Activated naive CD4-positive, alpha-beta T cell treated with anti-CD3 and anti-CD28 coated beads, Interleukin-2, amount 50 U/mL, for 72 hours (primary cell): Measurements from ENCODE around the gene CREBRF. TPM values are rescaled to one million over a fixed set of nuclear protein-coding genes. Genes with fewer than 3 reads are reported as not detected.
A peak's percentile ranks its signal among the peaks of the same experiment; 100 is the strongest.
"Not testable (repeated sequence)": the region's sequence is repeated elsewhere in the genome, so short reads cannot be mapped to it uniquely, and the experiment has no call there.

ENCODE experiments used
- ATAC-seq, 2 donors: fragments of 150-1000 bp; cut with Tn5 transposase; 2 replicates each; pipeline ENCODE4 v1.10.0; 2021; ENCODE audit warnings: mild to moderate bottlenecking in 2 of 2, moderate library complexity in 2 of 2
- DNase-seq, 2 donors: peaks; one replicate each; pipeline ENCODE4 v3.0.0; 2021 to 2022; ENCODE audit warnings: low spot score in 2 of 2
- H3K27ac Mint-ChIP-seq, 2 donors: one replicate each; pipeline ENCODE4 v1.8.0; 2022; ENCODE audit warnings: mild to moderate bottlenecking in 2 of 2, mixed read lengths in 2 of 2
- H3K36me3 Mint-ChIP-seq, 2 donors: one replicate each; pipeline ENCODE4 v1.8.0; 2022; ENCODE audit warnings: mixed read lengths in 2 of 2
- H3K9me3 Mint-ChIP-seq, 2 donors: one replicate each; pipeline ENCODE4 v1.8.0; 2022; ENCODE audit warnings: mixed read lengths in 2 of 2
- total RNA-seq, 2 donors: library from RNA; stranded (reverse); gene quantifications; one replicate each; pipeline ENCODE4 v1.2.3, GENCODE V29; 2022

The CREBRF gene
- total RNA-seq: 10 to 100 TPM; 12.7 to 39.6 TPM

DNA sequence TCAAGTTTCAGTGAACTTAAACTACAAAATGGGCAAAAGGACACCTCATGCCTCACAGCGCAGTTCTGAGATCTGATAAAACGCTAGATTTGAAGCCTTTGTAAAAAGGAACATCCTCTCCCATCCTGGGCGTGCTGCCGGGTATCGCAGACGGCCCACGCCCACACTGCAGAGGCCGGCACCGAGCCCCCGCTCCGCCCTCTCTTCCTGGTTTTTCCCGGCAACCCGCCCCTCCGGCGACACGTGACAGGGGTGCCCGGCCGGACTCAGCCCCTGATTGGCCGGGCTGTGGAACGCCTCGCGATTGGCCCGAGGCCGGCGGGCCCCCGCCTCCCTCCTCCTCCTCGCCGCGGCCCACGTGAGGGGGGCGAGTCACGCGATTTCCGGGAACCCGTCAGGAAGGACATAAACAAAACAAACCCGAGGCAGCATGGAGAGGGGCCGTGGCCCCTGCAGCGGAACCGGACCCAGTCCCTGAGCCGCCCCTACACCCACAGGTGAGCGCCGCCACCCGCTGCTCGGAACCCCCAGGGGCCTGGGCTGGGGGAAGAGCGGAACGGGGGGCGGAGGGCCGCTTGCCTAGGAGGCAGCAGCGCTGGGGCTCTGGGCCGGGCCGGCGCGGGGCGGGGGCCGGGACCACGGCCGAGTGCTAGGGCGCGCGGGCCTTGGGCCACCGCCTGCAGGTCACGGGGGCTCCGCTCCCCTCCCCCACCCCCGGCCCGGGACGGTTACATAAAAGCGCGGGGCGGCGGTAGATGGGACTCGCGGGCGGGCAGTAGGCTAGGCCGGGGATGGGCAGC lies at the start of gene CREBRF:
Gene CREBRF, plus strand, starts transcription at position 370 of the 800 bp plus-strand sequence. CDS start 24,424 bp downstream, outside the sequence.
- Mint-ChIP-seq H3K9me3 (no peaks in the 10 kb centered on the region), H3K36me3 (no peaks in the 10 kb centered on the region), H3K27ac (peak within 1 kb of the TSS; percentile 91 to 97)
- ATAC-seq (peak; percentile 74), DNase-seq (peak; percentile 97 to 99)

GRCh38 chr5:173010021-173010420 lies 46.1 kb upstream of the CREBRF start:
- Mint-ChIP-seq H3K36me3 (peaks cover 0 to 10% of the 10 kb centered on the region in 2 donors), H3K27ac (peak overlapping the region; percentile 18 to 64), H3K9me3 (no peaks in the 10 kb centered on the region)
- ATAC-seq (peak; percentile 66 to 92), DNase-seq (no peak)

- H3K9me3 Mint-ChIP-seq: no peaks in the 10 kb centered on the region
- peaks cover 0 to 10% of the 10 kb centered on the region in 2 donors for H3K36me3 Mint-ChIP-seq
- ATAC-seq (no peak), DNase-seq (no peak)
- H3K27ac Mint-ChIP-seq: peak overlapping the region; percentile 40 to 64
Measured at GRCh38 chr5:173010547-173011464, 45.3 kb upstream of the CREBRF start.

- ATAC-seq (no peak), DNase-seq (no peak)
- Mint-ChIP-seq H3K36me3 (peaks cover 0 to 10% of the 10 kb centered on the region in 2 donors), H3K27ac (peak overlapping the region in 1 of 2 donors; percentile 19), H3K9me3 (no peaks in the 10 kb centered on the region)
Measured at GRCh38 chr5:173011566-173011965, 44.6 kb upstream of the CREBRF start.

- Mint-ChIP-seq H3K36me3 (peaks cover 0 to 11% of the 10 kb centered on the region in 2 donors), H3K9me3 (no peaks in the 10 kb centered on the region), H3K27ac (no peak overlapping the region)
- ATAC-seq (no peak), DNase-seq (no peak)
Measured at GRCh38 chr5:173012882-173013281, 43.3 kb upstream of the CREBRF start.

DNA sequence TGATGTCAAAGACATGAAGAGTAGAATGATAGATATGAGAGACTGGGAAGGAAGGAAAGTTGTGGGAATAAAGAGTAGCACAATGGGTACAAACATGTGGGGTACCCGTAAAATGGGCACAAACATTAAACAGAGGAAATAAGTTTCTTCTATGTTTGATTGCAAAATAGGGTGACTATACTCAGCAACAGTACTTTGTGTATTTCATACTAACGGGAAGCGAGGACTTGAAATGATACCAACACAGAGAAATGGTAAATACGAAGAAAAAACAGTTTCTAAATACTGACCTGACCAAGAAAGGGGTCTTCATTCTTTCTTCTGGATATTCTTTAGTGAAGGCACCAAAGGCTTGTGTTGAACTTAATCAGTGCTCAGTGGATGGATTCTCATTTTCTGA lies 41.5 kb upstream of the CREBRF start:
- no peak for DNase-seq
- peaks cover 0 to 16% of the 10 kb centered on the region in 2 donors for H3K36me3 Mint-ChIP-seq
- H3K27ac Mint-ChIP-seq: no peak overlapping the region
- no peaks in the 10 kb centered on the region for H3K9me3 Mint-ChIP-seq
- ATAC-seq: no peak

DNA sequence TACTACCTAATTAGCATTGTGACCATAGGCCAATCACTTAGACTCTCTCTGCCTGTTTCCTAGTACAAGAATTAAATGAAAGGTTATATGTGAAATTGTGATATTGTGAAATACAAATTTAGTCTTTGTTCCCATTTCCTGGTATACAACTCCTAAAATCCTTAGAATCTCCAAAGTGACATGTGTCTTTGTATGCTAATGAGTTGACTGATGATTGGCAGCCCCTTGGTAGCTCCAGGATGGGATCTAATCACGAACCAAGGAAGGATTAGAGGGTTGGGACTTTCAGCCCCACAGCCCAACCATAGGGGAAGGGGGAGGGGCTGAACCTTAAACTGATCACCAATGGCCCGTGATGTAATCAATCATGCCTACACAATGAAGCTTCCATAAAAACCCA lies 41.0 kb upstream of the CREBRF start:
- Mint-ChIP-seq H3K36me3 (peaks cover 0 to 22% of the 10 kb centered on the region in 2 donors), H3K27ac (peak overlapping the region; percentile 44 to 65), H3K9me3 (no peaks in the 10 kb centered on the region)
- DNase-seq (no peak), ATAC-seq (no peak)

GRCh38 chr5:173015598-173016455 lies 40.3 kb upstream of the CREBRF start:
- Mint-ChIP-seq H3K36me3 (peaks cover 0 to 28% of the 10 kb centered on the region in 2 donors), H3K9me3 (no peaks in the 10 kb centered on the region), H3K27ac (peak overlapping the region; percentile 65 to 73)
- ATAC-seq (no peak), DNase-seq (no peak)

DNA sequence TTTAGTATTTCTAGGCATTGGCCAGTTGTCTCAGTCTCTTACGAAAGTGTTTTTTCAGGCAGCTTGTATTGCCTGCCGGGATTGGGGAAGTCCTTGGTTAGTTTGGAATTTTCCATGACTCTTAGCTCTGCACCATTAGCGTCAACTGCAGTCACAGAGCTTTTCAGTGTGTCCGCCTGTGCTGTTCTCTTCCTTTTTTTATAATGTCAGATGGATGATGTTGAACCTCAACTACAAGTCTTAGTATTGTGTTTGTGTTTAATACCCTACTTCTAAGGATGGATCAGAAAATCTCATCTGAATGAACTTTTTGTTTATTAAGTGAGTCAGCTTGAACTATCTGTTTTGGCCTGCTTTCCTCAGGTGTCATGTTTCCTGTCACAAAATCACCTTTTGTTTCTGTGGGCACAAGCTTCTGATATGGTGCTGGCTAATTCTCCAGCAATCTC lies 39.5 kb upstream of the CREBRF start:
- ATAC-seq: peak; percentile 56 to 82
- Mint-ChIP-seq H3K9me3 (no peaks in the 10 kb centered on the region), H3K27ac (peak overlapping the region; percentile 65 to 73), H3K36me3 (peaks cover 0 to 34% of the 10 kb centered on the region in 2 donors)
- no peak for DNase-seq

DNA sequence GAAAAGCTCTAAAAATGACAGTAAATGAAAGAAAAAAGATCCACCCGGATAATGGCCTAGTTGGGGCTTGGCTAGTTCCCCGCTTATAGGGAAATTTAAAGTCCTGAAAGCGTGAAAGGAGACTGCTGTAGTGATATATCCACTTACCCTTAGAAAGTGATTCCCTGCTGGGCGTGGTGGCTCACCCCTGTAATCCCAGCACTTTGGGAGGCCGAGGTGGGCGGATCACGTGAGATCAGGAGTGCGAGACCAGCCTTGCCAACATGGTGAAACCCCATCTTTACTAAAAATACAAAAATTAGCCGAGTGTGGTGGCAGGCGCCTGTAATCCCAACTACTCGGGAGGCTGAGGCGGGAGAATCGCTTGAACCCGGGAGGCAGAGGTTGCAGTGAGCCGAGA lies 39.1 kb upstream of the CREBRF start:
- H3K27ac Mint-ChIP-seq: peak overlapping the region; percentile 58 to 65
- not testable (repeated sequence) for H3K9me3 Mint-ChIP-seq, DNase-seq, ATAC-seq
- peaks cover 0 to 34% of the 10 kb centered on the region in 2 donors for H3K36me3 Mint-ChIP-seq

DNA sequence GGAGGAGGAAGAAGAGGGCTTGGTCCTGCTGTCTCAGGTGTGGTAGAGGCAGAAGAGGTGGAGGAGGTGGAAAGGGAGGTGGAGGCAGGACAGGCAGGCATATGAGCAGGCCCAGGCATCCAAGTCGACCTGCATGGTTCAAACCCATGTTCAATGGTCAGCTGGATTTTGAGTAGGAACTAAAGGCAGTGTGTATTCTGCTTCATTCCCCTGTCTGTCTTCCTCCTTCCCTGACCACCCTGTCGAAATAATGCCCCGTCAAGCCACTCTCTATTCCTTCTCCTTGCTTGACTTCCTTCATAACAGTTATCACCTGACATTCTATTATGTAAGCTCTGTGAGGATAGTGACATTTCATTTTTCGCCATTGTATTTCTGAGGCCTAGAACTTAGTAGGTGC lies 37.8 kb upstream of the CREBRF start:
- ATAC-seq: no peak
- no peak for DNase-seq
- Mint-ChIP-seq H3K36me3 (peaks cover 0 to 35% of the 10 kb centered on the region in 2 donors), H3K27ac (peak overlapping the region in 1 of 2 donors; percentile 9), H3K9me3 (no peaks in the 10 kb centered on the region)

DNA sequence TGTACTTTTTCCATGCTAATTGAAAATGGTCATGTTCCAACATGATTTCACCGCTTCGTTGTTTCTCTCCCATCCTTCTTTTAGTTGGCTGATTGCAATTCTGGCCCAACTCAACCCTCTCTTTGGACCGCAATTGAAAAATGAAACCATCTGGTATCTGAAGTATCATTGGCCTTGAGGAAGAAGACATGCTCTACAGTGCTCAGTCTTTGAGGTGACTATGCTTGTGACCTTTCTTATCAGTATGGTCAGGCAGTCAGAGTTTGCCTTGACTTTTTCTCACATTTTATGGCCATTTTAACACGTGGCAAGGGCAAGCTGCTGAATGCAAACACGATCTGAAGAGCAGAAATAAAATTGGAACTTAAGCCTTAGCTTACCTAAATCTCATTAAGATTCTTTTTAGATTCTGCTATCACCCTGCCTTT lies 36.0 kb upstream of the CREBRF start:
- Mint-ChIP-seq H3K36me3 (peaks cover 0 to 49% of the 10 kb centered on the region in 2 donors), H3K9me3 (no peaks in the 10 kb centered on the region), H3K27ac (no peak overlapping the region)
- ATAC-seq (no peak), DNase-seq (no peak)

DNA sequence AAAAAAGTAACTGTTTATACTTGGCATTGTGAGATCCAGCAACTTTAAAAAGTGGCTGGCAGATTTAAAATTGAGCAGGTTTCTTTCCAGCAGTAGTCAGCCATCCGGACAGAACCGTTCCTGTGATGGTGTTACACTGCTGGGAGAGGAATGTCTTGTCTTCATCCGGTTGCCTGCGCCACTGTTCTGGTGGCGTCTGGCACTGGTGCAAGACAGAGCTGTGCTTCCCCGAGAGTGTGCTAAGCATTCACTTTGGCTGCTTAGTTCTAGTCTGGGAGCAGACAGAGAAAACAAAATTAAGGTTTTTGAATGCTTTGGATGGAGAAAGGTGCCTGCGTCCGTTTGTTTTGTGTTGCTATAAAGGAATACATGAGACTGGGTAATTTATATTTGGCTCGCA lies 35.5 kb upstream of the CREBRF start:
- ATAC-seq (no peak), DNase-seq (no peak)
- Mint-ChIP-seq H3K9me3 (no peaks in the 10 kb centered on the region), H3K27ac (peak overlapping the region in 1 of 2 donors; percentile 64), H3K36me3 (peaks cover 0 to 49% of the 10 kb centered on the region in 2 donors)

- Mint-ChIP-seq H3K27ac (peak overlapping the region; percentile 66 to 88), H3K36me3 (peaks cover 0 to 32% of the 10 kb centered on the region in 2 donors), H3K9me3 (no peaks in the 10 kb centered on the region)
- ATAC-seq: no peak
- no peak for DNase-seq
Measured at GRCh38 chr5:173025651-173026050, 30.5 kb upstream of the CREBRF start.

DNA sequence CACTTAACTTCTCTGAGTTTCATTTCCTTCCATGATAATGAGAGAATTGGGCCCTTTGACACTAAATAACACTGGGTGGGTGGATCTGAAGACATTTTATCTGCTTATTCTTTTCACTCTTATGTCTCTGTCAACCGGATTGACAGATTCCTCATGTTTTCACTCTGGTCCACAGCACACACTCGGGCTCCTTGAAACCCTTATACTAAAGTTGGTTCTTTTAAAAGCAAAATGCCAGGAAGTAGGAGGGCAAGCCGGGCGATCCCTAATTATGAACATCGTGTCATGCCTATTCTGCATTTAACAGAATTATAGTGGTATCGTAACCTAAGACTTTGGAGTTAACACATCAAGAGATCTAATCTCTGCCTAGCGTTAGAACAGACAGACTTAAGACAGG lies 28.2 kb upstream of the CREBRF start:
- H3K9me3 Mint-ChIP-seq: no peaks in the 10 kb centered on the region
- DNase-seq (no peak), ATAC-seq (no peak)
- peak overlapping the region in 1 of 2 donors; percentile 78 for H3K27ac Mint-ChIP-seq
- peaks cover 0 to 15% of the 10 kb centered on the region in 2 donors for H3K36me3 Mint-ChIP-seq

- ATAC-seq (no peak), DNase-seq (no peak)
- H3K9me3 Mint-ChIP-seq: no peaks in the 10 kb centered on the region
- H3K36me3 Mint-ChIP-seq: peaks cover 0 to 8% of the 10 kb centered on the region in 2 donors
- no peak overlapping the region for H3K27ac Mint-ChIP-seq
Measured at GRCh38 chr5:173028811-173029327, 27.3 kb upstream of the CREBRF start.
